Right lobe of liver (tissue), 6 donors: Measurements from ENCODE around the gene PHYHD1. TPM values are rescaled to one million over a fixed set of nuclear protein-coding genes. Genes with fewer than 3 reads are reported as not detected.
A peak's percentile ranks its signal among the peaks of the same experiment; 100 is the strongest.
"Not testable (repeated sequence)": the region's sequence is repeated elsewhere in the genome, so short reads cannot be mapped to it uniquely, and the experiment has no call there.

Experiments used
- ATAC-seq, 4 donors: fragments of 200-7000 bp; cut with Tn5 transposase; one replicate each; pipeline ENCODE4 v1.9.1; 2020; ENCODE audit warnings: mild to moderate bottlenecking in 4 of 4, moderate library complexity in 4 of 4
- DNase-seq, 3 donors: peaks; one replicate each; pipeline ENCODE4 v3.0.0-alpha.2; 2020
- H3K27ac ChIP-seq, 3 donors: fragments of 200-600 bp; one replicate each; pipeline ENCODE4 v1.8.0; 2022
- H3K27me3 ChIP-seq, 2 donors: fragments of 200-600 bp; one replicate each; pipeline ENCODE4 v1.8.0; 2022
- H3K36me3 ChIP-seq, 4 donors: fragments of 200-600 bp; sonication (generic) in 1 of 4; one replicate each; pipeline versions ENCODE4 v1.5.1 to v1.8.0; 2017 to 2022; ENCODE audit warnings: control low read depth in 1 of 4
- H3K4me1 ChIP-seq, 4 donors: fragments of 200-600 bp; sonication (generic) in 1 of 4; one replicate each; pipeline versions ENCODE4 v1.5.1 to v1.8.0; 2017 to 2022; ENCODE audit warnings: control low read depth in 1 of 4
- H3K4me3 ChIP-seq, 3 donors: fragments of 200-600 bp; one replicate each; pipeline ENCODE4 v1.8.0; 2022
- H3K9me3 ChIP-seq, 4 donors: fragments of 200-600 bp; sonication (generic) in 1 of 4; one replicate each; pipeline versions ENCODE4 v1.5.1 to v1.8.0; 2017 to 2022; ENCODE audit warnings: control low read depth in 1 of 4
- POLR2A ChIP-seq: fragments of 450-650 bp; IDR thresholded peaks from one replicate; pipeline ENCODE4 v1.6.1; 2017; ENCODE audit warnings: antibody characterized with exemption, mild to moderate bottlenecking
- WGBS: methylation state at CpG from one replicate; pipeline ENCODE4 v1.1.6; 2018; ENCODE audit warnings: low coverage, low lambda C conversion rate; ENCODE audit not compliant: insufficient coverage; ENCODE audit errors: missing lambda C conversion rate; 5-methylcytosine and 5-hydroxymethylcytosine counted together
- intact Hi-C, 2 donors: fragments of 100-400 bp; cut with DNase I; formaldehyde crosslinking; loops; one replicate each; pipeline versions ENCODE4 v1.11.2 to v1.14.1; 2022
- total RNA-seq, 6 experiments: library from RNA; depleted of rRNA in 2 of 6; stranded (reverse); fragments of >200 nt in 2 of 6; fragmentation: NEBNext Ultra II Directional in 3 of 6; extraction: Animal tissue kit (Norgen Biotek cat#: 25700) in 3 of 6; gene quantifications; one replicate each; pipeline versions ENCODE4 v1.1.0 to v1.2.4, GENCODE V29; 2016 to 2023
- TF ChIP-seq, protein P1 (sequence below), 4 donors: fragments of 200-600 bp in 3 of 4; fragments of 450-650 bp in 1 of 4; IDR thresholded peaks; one replicate each; pipeline versions ENCODE4 v1.5.1 to v1.8.0; 2016 to 2022; ENCODE audit warnings: antibody characterized with exemption in 4 of 4, mild to moderate bottlenecking in 2 of 4
- donor health status: DM: no; HTN: yes; CAD: no.
- donor health status: DM: no; HTN: no; CAD: no.
- donor health status: DM: no; HTN: no; CAD: no.
- donor health status: DM: no; HTN: yes; CAD: no.
- donor health status: DM: no; HTN: yes; CAD: no.

The PHYHD1 gene
- total RNA-seq, 6 experiments from 2014 or later = 14.0 to 69.7 (median 38.2) TPM

- intact Hi-C loops = no loop called here
- ATAC-seq = peak; percentile 39 to 59 (median 50)
Measured at GRCh38 chr9:128940271-128940921, 19.6 kb downstream of the PHYHD1 start.

GRCh38 chr9:128940946-128941755 lies 20.4 kb downstream of the PHYHD1 start:
- DNase-seq (no peak), ATAC-seq (no peak)
- no peak for TF ChIP-seq POLR2A
- TF ChIP-seq, protein P1, sequence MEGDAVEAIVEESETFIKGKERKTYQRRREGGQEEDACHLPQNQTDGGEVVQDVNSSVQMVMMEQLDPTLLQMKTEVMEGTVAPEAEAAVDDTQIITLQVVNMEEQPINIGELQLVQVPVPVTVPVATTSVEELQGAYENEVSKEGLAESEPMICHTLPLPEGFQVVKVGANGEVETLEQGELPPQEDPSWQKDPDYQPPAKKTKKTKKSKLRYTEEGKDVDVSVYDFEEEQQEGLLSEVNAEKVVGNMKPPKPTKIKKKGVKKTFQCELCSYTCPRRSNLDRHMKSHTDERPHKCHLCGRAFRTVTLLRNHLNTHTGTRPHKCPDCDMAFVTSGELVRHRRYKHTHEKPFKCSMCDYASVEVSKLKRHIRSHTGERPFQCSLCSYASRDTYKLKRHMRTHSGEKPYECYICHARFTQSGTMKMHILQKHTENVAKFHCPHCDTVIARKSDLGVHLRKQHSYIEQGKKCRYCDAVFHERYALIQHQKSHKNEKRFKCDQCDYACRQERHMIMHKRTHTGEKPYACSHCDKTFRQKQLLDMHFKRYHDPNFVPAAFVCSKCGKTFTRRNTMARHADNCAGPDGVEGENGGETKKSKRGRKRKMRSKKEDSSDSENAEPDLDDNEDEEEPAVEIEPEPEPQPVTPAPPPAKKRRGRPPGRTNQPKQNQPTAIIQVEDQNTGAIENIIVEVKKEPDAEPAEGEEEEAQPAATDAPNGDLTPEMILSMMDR (IDR thresholded peaks at IDR 0.05) = no peak
- Histone ChIP-seq H3K36me3 (peaks cover 0 to 11% (median 0%) of the 10 kb centered on the region in 4 donors), H3K4me1 (peaks cover 0 to 7% (median 0%) of the 10 kb centered on the region in 4 donors), H3K27ac (no peak overlapping the region), H3K27me3 (no peaks in the 10 kb centered on the region), H3K4me3 (no peak overlapping the region), H3K9me3 (no peaks in the 10 kb centered on the region)
- intact Hi-C loops = no loop called here
- WGBS = 75% methylated on average over 5 of the region's 12 CpGs

More at GRCh38 chr9:128940271-128940921, 19.6 kb downstream of the PHYHD1 start:
- Histone ChIP-seq H3K27me3 (no peaks in the 10 kb centered on the region), H3K9me3 (no peaks in the 10 kb centered on the region), H3K4me1 (peaks cover 0 to 7% (median 0%) of the 10 kb centered on the region in 4 donors), H3K4me3 (no peak overlapping the region), H3K36me3 (peaks cover 0 to 14% (median 0%) of the 10 kb centered on the region in 4 donors), H3K27ac (no peak overlapping the region)
- 42% methylated on average over 3 of the region's 15 CpGs for WGBS
- no peak for DNase-seq
- TF ChIP-seq, protein P1 (IDR thresholded peaks at IDR 0.05) = no peak
- no peak for TF ChIP-seq POLR2A

DNA sequence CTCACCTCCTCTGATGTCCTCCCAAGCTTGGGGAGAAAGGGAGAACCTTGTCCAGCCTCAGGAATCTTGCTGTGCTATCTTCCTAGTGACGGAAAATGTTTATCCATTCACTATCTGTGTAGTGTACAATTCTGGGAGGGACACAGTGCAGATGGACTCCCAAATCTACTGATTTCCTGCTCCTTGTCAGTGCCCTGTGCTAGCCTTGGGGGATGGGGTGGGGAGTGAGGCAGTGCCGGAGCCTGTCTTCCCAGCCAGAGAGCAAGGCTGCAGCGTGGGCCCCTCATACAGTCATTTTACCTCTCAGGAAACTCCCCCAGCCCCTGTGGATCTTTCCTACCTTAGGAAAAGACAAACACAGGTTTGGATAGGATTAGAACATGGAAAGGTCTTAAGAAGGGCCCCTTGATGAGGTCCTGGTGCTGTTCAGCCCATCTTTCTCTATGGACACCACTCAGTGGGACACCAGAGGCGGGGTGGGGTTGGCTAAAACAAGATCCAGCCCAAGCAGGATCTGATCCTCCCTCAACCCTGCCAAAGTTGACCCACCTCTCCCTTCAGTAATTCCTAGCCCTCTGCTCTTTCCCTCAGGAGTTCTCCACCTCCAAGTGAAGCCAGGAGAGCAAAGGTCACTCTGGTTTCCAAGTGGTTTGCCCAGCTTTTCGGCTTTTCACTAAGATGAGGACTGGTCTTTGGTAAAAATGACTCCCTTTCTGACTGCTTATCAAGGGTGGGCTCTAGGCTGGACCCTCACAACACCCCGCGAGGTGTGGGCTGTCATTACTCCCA lies 23.2 kb downstream of the PHYHD1 start:
- no peak for DNase-seq
- WGBS = 74% methylated on average over 5 of the region's 7 CpGs
- no peak overlapping the region for H3K27ac ChIP-seq
- ATAC-seq = no peak
- no peaks in the 10 kb centered on the region for H3K9me3 ChIP-seq
- peaks cover 0 to 8% (median 0%) of the 10 kb centered on the region in 4 donors for H3K36me3 ChIP-seq
- intact Hi-C loops = no loop called here
- no peaks in the 10 kb centered on the region for H3K27me3 ChIP-seq
- H3K4me3 ChIP-seq = no peak overlapping the region
- TF ChIP-seq, protein P1 (IDR thresholded peaks at IDR 0.05) = no peak
- no peak for TF ChIP-seq POLR2A
- H3K4me1 ChIP-seq = peaks cover 0 to 24% (median 6%) of the 10 kb centered on the region in 4 donors

DNA sequence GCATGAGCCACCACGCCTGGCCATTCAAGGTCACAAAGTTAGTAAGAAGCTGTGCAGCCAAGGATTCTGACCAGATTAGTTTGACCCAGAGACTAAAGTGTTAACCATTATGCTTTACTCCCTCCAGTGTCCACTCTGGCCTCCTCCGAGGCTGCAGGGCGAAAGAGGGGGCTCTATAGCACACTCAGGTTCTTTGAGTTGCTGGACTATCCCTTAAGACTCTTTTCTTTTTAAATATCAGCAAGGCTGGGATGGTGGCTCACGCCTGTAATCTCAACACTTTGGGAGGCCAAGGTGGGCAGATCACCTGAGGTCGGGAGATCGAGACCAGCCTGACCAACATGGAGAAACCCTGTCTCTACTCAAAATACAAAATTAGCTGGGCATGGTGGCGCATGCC lies 24.2 kb downstream of the PHYHD1 start:
- H3K36me3 ChIP-seq = peaks cover 0 to 11% (median 0%) of the 10 kb centered on the region in 4 donors

More for the DNA sequence above, 24.2 kb downstream of the PHYHD1 start:
- H3K4me1 ChIP-seq = peaks cover 0 to 25% (median 6%) of the 10 kb centered on the region in 4 donors
- ATAC-seq, intact Hi-C loops, H3K9me3 ChIP-seq, H3K4me3 ChIP-seq, H3K27me3 ChIP-seq, DNase-seq, H3K27ac ChIP-seq: not testable (repeated sequence)
- WGBS = 90% methylated on average over 3 of the region's 7 CpGs
